Tibial nerve (tissue), 4 donors: ENCODE data around the gene PER1. TPM values are rescaled to one million over a fixed set of nuclear protein-coding genes. Genes with fewer than 3 reads are reported as not detected.

Source experiments
- DNase-seq, 2 donors: peaks; one replicate each; pipeline ENCODE4 v3.0.0-alpha.2; 2019; ENCODE audit warnings: low spot score in 2 of 2
- H3K27ac ChIP-seq, 4 donors: fragments of 200-600 bp; sonication (generic) in 3 of 4; one replicate each; pipeline ENCODE4 v1.5.1; 2017 to 2019; ENCODE audit warnings: mild to moderate bottlenecking in 1 of 4
- H3K27me3 ChIP-seq, 2 donors: fragments of 200-600 bp; sonication (generic) in 1 of 2; one replicate each; pipeline versions ENCODE4 v1.5.1 to v1.6.0; 2017 to 2019
- H3K36me3 ChIP-seq, 3 donors: fragments of 200-600 bp; sonication (generic); one replicate each; pipeline ENCODE4 v1.5.1; 2018 to 2019
- H3K4me1 ChIP-seq, 4 donors: fragments of 200-600 bp; sonication (generic) in 3 of 4; one replicate each; pipeline ENCODE4 v1.5.1; 2017 to 2019
- H3K4me3 ChIP-seq, 4 donors: fragments of 200-600 bp; sonication (generic) in 3 of 4; one replicate each; pipeline ENCODE4 v1.5.1; 2017 to 2019; ENCODE audit warnings: mild to moderate bottlenecking in 1 of 4, moderate library complexity in 1 of 4
- H3K9me3 ChIP-seq, 4 donors: fragments of 200-600 bp; sonication (generic) in 3 of 4; one replicate each; pipeline ENCODE4 v1.5.1; 2017 to 2019
- EP300 ChIP-seq, 2 donors: sonication (generic); formaldehyde crosslinking; IDR thresholded peaks; one replicate each; pipeline ENCODE4 v1.6.1; 2017; ENCODE audit warnings: antibody characterized with exemption in 2 of 2, mild to moderate bottlenecking in 1 of 2
- POLR2A ChIP-seq, 2 donors: fragments of 450-650 bp; IDR thresholded peaks; one replicate each; pipeline ENCODE4 v1.6.1; 2017; ENCODE audit warnings: antibody characterized with exemption in 2 of 2, mild to moderate bottlenecking in 2 of 2, moderate library complexity in 2 of 2
- WGBS, 2 donors: methylation state at CpG; one replicate each; pipeline ENCODE4 v1.1.5; 2018; 5-methylcytosine and 5-hydroxymethylcytosine counted together
- total RNA-seq, 4 donors: library from RNA; depleted of rRNA; stranded (reverse); fragments of >200 nt; gene quantifications; one replicate each; pipeline ENCODE4 v1.1.0, GENCODE V29; 2016
- TF ChIP-seq, protein P1 (sequence below), 5 experiments: fragments of 200-600 bp in 3 of 5; fragments of 450-650 bp in 2 of 5; sonication (generic) in 3 of 5; IDR thresholded peaks; one replicate each; pipeline ENCODE4 v1.5.1; 2016 to 2019; ENCODE audit warnings: antibody characterized with exemption in 5 of 5, mild to moderate bottlenecking in 3 of 5, moderate library complexity in 2 of 5

PER1 gene
- total RNA-seq, 4 donors from 2014 or later: 157 to 328 (median 204) TPM

DNA sequence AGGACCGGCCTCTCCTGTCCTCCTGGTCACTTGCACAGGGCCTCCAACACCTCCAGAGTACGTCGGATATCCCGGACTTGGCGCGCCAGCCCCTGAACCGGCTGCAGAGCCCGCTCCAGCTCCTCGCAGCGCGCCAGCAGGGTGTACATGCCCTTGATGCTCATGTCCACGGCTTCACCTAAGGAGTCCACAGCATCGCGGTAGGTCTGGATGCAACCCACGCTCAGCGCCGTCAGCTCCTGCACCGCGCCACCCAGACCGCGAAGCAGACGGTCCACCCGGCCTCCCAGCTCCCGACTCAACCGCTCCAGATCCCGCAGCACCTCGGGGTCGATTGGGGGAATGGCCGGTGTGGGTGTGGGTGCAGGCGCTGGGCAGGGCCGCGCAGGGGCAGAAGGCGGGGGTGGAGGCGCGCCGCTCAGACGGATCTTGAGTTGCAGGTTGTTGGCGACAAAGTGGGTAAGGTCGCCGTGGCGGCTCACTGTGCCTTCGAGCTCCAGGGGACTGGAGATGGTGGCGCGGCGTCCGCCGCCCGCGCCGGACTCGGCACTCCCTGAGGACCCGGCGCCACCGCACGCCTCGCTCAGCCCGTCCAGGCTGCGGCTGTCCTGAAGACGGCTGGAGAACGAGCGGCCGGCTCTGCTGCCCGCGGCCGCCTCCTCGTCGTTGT is 37.0 kb upstream of the PER1 start:
- H3K4me1 ChIP-seq: peaks cover 0 to 43% (median 20%) of the 10 kb centered on the region in 4 donors
- H3K9me3 ChIP-seq: no peaks in the 10 kb centered on the region
- peak overlapping the region; percentile 88 to 99 (median 98) for H3K27ac ChIP-seq
- TF ChIP-seq EP300 (IDR thresholded peaks at IDR 0.05): no peak
- TF ChIP-seq, protein P1, sequence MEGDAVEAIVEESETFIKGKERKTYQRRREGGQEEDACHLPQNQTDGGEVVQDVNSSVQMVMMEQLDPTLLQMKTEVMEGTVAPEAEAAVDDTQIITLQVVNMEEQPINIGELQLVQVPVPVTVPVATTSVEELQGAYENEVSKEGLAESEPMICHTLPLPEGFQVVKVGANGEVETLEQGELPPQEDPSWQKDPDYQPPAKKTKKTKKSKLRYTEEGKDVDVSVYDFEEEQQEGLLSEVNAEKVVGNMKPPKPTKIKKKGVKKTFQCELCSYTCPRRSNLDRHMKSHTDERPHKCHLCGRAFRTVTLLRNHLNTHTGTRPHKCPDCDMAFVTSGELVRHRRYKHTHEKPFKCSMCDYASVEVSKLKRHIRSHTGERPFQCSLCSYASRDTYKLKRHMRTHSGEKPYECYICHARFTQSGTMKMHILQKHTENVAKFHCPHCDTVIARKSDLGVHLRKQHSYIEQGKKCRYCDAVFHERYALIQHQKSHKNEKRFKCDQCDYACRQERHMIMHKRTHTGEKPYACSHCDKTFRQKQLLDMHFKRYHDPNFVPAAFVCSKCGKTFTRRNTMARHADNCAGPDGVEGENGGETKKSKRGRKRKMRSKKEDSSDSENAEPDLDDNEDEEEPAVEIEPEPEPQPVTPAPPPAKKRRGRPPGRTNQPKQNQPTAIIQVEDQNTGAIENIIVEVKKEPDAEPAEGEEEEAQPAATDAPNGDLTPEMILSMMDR (IDR thresholded peaks at IDR 0.05): peak in 1 of 5 experiments; percentile 12
- DNase-seq: no peak
- peak overlapping the region; percentile 54 to 93 (median 70) for H3K4me3 ChIP-seq
- H3K36me3 ChIP-seq: no peaks in the 10 kb centered on the region
- no peaks in the 10 kb centered on the region for H3K27me3 ChIP-seq
- WGBS, 2 donors: 1 to 7% methylated on average over 20 to 31 of the region's 67 CpGs

DNA sequence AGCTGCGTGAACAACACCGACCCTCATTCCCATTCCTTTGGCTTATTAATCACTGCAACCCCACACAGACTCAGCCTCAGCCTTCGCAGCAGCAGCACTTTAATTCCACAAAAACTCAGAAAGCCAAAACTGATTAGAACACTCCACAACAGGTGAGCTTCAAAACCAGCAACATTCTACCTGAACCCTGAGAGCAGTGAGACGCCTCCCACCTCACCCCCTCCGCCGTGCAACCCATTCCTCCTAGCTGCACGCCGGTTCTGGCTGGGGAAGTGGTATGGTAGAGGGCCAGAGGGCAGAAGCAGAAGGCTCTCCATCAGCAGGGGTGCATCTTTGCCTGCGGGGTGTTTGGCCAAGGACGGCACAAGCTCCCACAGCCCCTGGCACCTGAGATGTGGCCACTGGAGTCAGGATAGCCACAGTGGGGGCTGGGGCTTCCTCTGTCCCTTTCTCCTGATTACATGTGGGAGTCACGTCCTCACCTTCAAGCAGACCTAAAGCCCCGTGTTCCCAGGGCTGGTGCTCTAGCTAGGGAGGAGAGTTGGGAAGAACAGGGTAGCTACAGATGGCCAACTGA is 36.1 kb upstream of the PER1 start:
- peaks cover 0 to 43% (median 20%) of the 10 kb centered on the region in 4 donors for H3K4me1 ChIP-seq
- no peak for TF ChIP-seq EP300 (IDR thresholded peaks at IDR 0.05)
- TF ChIP-seq POLR2A (IDR thresholded peaks at IDR 0.05): no peak
- TF ChIP-seq, protein P1 (IDR thresholded peaks at IDR 0.05): no peak
- no peaks in the 10 kb centered on the region for H3K27me3 ChIP-seq
- no peaks in the 10 kb centered on the region for H3K36me3 ChIP-seq
- H3K27ac ChIP-seq: peak overlapping the region; percentile 88 to 99 (median 98)
- WGBS, 2 donors: 29 to 33% methylated on average over 12 of the region's 12 CpGs
- H3K4me3 ChIP-seq: peak overlapping the region; percentile 54 to 93 (median 70)
- DNase-seq: no peak
- no peaks in the 10 kb centered on the region for H3K9me3 ChIP-seq

DNA sequence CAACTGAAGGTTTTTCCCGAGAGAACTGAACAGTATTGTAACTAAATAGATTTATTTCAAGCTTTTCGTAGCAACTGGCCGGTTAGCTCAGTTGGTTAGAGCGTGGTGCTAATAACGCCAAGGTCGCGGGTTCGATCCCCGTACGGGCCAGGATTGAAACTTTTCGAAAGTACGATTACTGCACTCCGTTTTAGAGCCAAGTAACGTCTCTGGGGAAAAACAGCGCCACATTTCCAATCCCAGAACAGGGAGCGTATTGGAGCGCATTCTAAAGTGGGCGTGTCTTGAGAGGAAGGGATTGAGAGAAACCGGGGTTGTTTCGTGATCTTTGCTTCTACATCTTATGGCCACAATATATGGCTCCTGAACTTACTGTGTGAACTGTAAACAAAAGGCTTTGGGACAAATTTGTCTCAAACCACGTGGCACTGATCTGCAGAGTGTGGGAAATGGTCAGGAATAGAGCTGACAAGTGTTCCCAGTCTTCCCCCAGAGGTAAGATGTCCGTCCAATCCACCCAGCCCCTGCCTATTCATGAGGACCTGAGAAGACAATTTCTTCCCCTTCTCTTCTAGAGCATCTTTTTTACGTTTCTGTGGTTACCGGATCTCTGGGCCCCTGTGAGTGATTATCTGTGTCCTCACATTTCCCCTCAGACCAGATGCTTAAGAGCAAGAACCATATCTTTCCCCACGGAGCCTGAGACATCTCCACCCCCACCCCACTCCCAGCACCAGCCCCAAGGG is 35.5 kb upstream of the PER1 start:
- 0 to 1% methylated on average over 25 of the region's 25 CpGs for WGBS, 2 donors
- no peaks in the 10 kb centered on the region for H3K9me3 ChIP-seq
- peak overlapping the region; percentile 88 to 99 (median 98) for H3K27ac ChIP-seq
- peak overlapping the region; percentile 39 to 77 (median 64) for H3K4me3 ChIP-seq
- DNase-seq: peak; percentile 89 to 97
- no peaks in the 10 kb centered on the region for H3K36me3 ChIP-seq
- H3K4me1 ChIP-seq: peaks cover 0 to 41% (median 20%) of the 10 kb centered on the region in 4 donors
- TF ChIP-seq POLR2A (IDR thresholded peaks at IDR 0.05) (peak in 1 of 2 donors; percentile 40), EP300 (IDR thresholded peaks at IDR 0.05) (peak in 1 of 2 donors; percentile 90)
- TF ChIP-seq, protein P1 (IDR thresholded peaks at IDR 0.05): no peak
- H3K27me3 ChIP-seq: no peaks in the 10 kb centered on the region

DNA sequence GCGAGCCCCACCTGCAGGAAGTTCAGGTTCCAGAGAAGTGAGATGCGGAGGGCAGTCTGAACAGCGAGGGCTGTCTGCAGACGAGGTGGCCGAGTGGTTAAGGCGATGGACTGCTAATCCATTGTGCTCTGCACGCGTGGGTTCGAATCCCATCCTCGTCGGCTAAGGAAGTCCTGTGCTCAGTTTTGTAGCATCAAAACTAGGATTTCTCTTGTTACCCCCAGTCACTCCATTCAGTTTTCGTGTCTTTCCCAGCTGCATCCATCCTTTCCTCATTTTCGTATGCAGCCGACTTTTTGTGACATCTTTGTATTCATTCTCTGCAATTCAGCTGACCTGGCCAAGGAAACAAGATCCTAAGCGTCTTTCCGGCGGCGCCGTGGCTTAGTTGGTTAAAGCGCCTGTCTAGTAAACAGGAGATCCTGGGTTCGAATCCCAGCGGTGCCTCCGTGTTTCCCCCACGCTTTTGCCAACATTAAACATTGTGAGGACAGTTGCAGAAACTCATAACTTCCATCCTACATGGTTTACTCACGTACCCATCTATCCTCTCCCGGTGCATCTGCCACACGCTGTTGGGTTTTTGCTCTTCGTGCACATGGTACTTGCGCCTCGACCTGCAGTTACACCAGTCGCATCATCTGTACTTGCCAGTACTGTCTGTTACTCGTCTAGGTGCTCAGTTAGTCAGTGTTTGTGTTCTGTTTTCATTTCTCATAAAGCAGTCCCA is 34.7 kb upstream of the PER1 start:
- WGBS, 2 donors: 0% methylated on average over 32 of the region's 32 CpGs
- H3K27ac ChIP-seq: peak overlapping the region; percentile 88 to 99 (median 98)
- H3K9me3 ChIP-seq: no peaks in the 10 kb centered on the region

More for the DNA sequence above, 34.7 kb upstream of the PER1 start:
- TF ChIP-seq, protein P1 (IDR thresholded peaks at IDR 0.05): peak in 2 of 5 experiments; percentile 25 to 35
- no peak for TF ChIP-seq POLR2A (IDR thresholded peaks at IDR 0.05)
- peak; percentile 37 to 38 for TF ChIP-seq EP300 (IDR thresholded peaks at IDR 0.05)
- Histone ChIP-seq H3K27me3 (no peaks in the 10 kb centered on the region), H3K4me3 (peak overlapping the region; percentile 64 to 77 (median 70)), H3K36me3 (no peaks in the 10 kb centered on the region), H3K4me1 (peaks cover 0 to 36% (median 19%) of the 10 kb centered on the region in 4 donors)
- DNase-seq: peak; percentile 89 to 94
